Mesodermal cell (in vitro differentiated cells): ENCODE data around the gene ITPR1.

Experiments
- H3K27ac ChIP-seq: 2 replicates; pipeline ENCODE4 v1.7.0; 2013; ENCODE audit warnings: mild to moderate bottlenecking, low read depth, low read length, moderate library complexity; ENCODE audit not compliant: severe bottlenecking
- H3K36me3 ChIP-seq: 2 replicates; pipeline ENCODE4 v1.7.1; 2013; ENCODE audit warnings: mild to moderate bottlenecking, low read length, moderate library complexity; ENCODE audit not compliant: control insufficient read depth, insufficient read depth
- H3K4me1 ChIP-seq: one replicate; pipeline ENCODE4 v1.7.1; 2013; ENCODE audit warnings: mild to moderate bottlenecking, low read length; ENCODE audit not compliant: insufficient read depth, control insufficient read depth, poor library complexity, severe bottlenecking
- H3K4me3 ChIP-seq: 2 replicates; pipeline ENCODE4 v1.7.0; 2013; ENCODE audit warnings: low read length, control low read depth, mild to moderate bottlenecking; ENCODE audit not compliant: insufficient read depth, poor library complexity, severe bottlenecking; ENCODE audit errors: extremely low read depth
- H3K9me3 ChIP-seq: 2 replicates; pipeline ENCODE4 v1.7.1; 2013; ENCODE audit warnings: mild to moderate bottlenecking, low read length, moderate library complexity; ENCODE audit not compliant: control insufficient read depth
- WGBS, 2 experiments: methylation state at CpG; one replicate each; pipeline ENCODE4 v1.1.5; 2013; ENCODE audit warnings: missing lambda C conversion rate in 2 of 2; ENCODE audit not compliant: insufficient coverage in 2 of 2; 5-methylcytosine and 5-hydroxymethylcytosine counted together

Gene ITPR1

DNA sequence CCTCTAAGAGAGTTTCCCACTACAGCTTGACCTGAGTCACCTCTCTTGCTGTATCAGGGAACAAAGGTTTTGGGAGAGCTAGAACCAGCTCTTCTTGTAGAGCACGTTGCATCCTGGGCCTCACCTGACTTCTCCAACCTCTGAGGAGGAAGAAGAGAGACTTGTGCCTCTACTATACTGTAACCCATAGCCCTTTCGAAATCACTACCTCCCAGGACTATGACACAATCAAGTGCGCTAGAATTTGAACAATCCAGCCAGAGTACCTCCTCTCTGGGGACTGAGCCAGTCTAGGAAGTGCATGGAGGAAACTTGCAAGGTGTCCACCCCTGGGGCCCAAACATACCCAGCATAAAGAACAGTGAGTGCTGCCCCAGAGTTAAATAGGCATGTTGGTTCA is 293.3 kb downstream of the ITPR1 start:
- Histone ChIP-seq H3K4me3 (no peak overlapping the region), H3K4me1 (no peaks in the 10 kb centered on the region), H3K36me3 (peaks cover 5% of the 10 kb centered on the region), H3K9me3 (peaks cover 4% of the 10 kb centered on the region), H3K27ac (no peak overlapping the region)
- 100% methylated on average over 1 to 3 of the region's 3 CpGs for WGBS, 2 experiments

DNA sequence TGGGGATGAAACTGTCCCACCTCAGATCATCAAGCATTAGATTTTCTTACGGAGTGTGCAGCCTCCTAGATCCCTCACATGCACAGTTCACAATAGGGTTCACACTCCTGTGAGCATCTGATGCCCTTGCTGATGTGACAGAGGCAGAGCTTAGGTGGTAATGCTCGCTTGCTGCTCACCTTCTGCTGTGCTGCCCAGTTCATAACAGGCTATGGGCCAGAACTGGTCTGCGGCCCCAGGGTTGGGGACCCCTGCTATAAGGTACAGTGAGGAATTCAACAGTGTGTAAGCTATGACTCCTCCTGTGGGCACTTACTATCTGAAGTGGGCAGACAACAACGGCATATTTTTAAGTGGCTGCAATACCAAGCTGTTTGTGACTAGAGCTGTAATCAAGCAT is 298.2 kb downstream of the ITPR1 start:
- WGBS, 2 experiments: 94 to 96% methylated on average over 4 of the region's 4 CpGs
- H3K27ac ChIP-seq: no peak overlapping the region
- H3K4me1 ChIP-seq: no peaks in the 10 kb centered on the region
- peaks cover 5% of the 10 kb centered on the region for H3K36me3 ChIP-seq
- peaks cover 5% of the 10 kb centered on the region for H3K9me3 ChIP-seq
- no peak overlapping the region for H3K4me3 ChIP-seq

DNA sequence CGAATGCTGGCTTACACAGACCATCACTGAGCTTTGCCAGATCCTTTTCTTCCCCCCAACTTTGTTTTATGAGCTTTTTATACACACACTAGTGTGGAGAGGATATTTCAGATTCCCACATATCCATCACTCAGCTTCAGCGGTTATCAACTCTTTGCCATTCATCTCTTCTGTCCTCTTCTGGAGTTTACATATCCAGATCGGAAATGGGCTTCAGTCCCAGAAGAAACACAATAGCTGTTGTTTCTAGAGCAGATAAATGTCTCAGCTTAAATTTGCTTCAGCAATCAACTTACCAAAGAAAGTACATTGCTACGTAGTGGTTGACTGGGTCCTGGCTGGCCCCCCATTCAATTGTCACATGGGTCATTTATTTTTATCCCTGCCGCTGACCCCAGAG is 300.2 kb downstream of the ITPR1 start:
- H3K4me1 ChIP-seq: no peaks in the 10 kb centered on the region
- no peak overlapping the region for H3K4me3 ChIP-seq
- H3K27ac ChIP-seq: no peak overlapping the region
- 94 to 100% methylated on average over 3 of the region's 5 CpGs for WGBS, 2 experiments
- H3K9me3 ChIP-seq: peaks cover 14% of the 10 kb centered on the region
- H3K36me3 ChIP-seq: peaks cover 5% of the 10 kb centered on the region

DNA sequence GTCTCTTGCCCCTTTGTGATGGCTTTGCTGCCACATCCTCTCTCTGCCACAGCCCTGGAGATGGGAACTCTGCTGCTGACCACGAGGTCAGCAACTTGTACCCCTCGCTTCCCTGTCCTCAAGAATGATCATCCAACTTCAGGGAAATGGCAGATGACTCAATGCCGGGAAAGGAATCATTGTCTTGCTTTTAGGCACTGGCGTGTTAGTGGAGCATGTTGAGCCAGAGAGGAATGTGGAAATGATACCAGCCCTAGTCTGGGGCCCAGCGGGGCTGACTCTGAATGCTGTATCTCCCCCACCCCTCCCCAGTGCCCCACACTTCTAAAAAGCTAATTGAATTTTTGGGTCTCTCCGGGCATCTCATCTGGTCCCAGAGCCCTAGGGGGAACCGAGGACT is 301.2 kb downstream of the ITPR1 start:
- Histone ChIP-seq H3K36me3 (no peaks in the 10 kb centered on the region), H3K27ac (no peak overlapping the region), H3K4me1 (no peaks in the 10 kb centered on the region), H3K4me3 (no peak overlapping the region), H3K9me3 (peaks cover 14% of the 10 kb centered on the region)
- WGBS, 2 experiments: 93 to 96% methylated on average over 3 to 6 of the region's 7 CpGs

DNA sequence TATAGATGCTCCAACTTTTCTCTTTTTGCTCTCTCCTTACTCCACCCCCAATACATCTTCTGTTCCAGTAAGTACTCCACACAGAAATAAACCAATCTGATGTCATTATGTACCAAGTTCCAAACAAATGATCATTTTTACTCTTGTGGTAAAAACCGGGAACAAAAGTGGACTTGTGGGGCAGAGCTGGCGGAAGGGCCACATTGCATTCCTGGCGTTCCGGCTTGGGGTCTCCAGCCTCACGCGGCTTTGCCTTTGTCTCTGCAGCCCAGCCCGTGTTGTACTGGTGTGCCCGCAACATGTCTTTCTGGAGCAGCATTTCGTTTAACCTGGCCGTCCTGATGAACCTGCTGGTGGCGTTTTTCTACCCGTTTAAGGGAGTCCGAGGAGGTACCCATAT is 301.6 kb downstream of the ITPR1 start:
- H3K4me3 ChIP-seq: no peak overlapping the region
- no peaks in the 10 kb centered on the region for H3K36me3 ChIP-seq
- H3K4me1 ChIP-seq: no peaks in the 10 kb centered on the region
- H3K9me3 ChIP-seq: peaks cover 14% of the 10 kb centered on the region
- 95 to 96% methylated on average over 8 to 9 of the region's 13 CpGs for WGBS, 2 experiments
- no peak overlapping the region for H3K27ac ChIP-seq

DNA sequence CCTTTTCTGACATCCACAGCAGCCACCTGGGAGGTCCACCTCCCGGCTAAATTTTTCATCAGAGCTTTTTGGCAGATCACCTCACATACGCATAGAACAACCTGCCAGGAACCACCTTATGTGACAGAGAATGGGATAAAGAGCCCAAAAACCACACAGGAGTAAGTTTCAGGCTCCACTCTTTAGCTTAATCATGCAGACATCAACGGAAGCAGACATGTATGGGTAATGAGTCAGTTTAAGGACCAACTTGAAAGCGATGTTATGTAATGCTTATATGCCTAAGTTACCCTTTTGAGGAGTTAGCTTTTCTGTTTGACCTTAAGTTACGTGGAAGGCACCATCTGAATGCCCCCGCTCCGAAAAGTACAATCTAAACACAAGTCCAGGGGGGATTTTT is 302.8 kb downstream of the ITPR1 start:
- H3K36me3 ChIP-seq: no peaks in the 10 kb centered on the region
- H3K27ac ChIP-seq: no peak overlapping the region
- WGBS, 2 experiments: 98 to 100% methylated on average over 4 to 7 of the region's 7 CpGs
- H3K4me1 ChIP-seq: no peaks in the 10 kb centered on the region
- peaks cover 14% of the 10 kb centered on the region for H3K9me3 ChIP-seq
- no peak overlapping the region for H3K4me3 ChIP-seq

DNA sequence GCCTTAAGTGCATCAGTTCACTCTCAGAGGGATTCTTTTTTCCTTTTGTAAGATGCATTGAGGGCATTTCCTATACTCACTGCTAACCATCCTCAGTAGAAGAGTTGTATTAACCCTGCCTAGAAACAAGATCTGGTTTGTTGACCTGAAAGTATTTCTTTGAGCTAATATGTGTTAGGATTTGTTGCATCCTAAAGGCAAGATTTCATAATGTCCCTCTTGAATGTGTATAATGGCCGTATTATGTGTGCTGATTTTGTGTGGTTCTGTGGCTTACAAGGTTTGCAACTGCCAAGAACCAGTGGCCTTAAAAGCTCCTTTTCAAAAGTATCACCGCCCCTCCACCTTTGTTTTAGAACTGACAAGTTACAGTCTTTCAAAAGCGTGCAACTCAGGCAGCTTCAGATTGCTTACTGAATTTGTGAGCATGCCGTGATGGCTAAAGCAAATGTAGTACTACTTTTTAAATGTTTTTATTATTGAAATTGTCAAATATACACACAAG is 304.1 kb downstream of the ITPR1 start:
- Histone ChIP-seq H3K27ac (no peak overlapping the region), H3K9me3 (peaks cover 9% of the 10 kb centered on the region), H3K36me3 (no peaks in the 10 kb centered on the region), H3K4me3 (no peak overlapping the region), H3K4me1 (no peaks in the 10 kb centered on the region)
- 100% methylated on average over 1 to 2 of the region's 4 CpGs for WGBS, 2 experiments

DNA sequence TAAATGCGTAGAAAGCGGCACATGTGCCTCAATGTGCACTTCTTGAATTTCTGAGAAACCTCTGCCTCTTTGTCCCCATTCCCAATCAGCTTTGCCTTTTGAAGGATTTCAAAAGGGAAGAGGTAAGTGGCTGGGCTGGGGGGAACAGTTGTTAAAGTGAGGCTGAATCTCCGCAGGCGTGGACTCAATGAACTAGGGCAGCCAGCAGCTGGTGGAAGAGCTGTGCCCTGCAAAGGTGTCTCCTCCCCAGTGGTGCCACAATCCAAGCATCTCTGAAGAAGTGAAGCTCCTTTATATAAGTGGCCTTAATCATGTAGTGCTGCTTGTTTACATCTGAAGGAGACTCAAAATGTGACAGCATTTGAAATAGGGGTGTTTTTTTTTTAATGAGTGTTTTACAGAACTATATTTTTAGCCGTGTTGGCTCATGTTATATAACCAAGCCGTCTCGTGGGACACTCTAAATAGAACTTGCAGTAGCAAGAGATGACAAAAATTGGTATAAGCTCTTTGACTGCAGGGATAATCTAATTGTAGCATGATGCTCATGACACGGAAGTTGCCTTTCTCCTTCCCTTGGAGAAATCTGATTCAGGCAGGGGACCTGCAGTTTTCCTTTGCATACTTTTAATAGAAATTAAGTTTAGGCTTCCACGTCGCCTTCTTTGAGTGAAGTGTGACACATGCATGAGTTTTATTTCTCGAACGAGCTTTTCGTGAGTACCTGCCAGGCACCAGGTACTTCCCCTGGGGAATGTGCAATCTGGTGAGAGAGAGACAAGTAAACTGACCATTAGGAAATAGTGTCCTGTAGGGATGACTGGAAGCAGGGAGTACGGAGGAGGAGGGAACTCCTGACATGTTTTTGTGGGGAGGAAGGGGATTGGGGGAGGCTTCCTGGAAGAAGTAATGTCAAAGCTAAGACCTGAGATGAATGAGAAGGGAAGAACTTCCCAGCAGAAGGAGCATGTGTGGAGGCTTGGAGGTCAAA is 306.4 kb downstream of the ITPR1 start:
- Histone ChIP-seq H3K4me3 (no peak overlapping the region), H3K4me1 (no peaks in the 10 kb centered on the region), H3K27ac (no peak overlapping the region), H3K9me3 (peaks cover 9% of the 10 kb centered on the region), H3K36me3 (no peaks in the 10 kb centered on the region)
- WGBS, 2 experiments: 87 to 89% methylated on average over 11 of the region's 14 CpGs

DNA sequence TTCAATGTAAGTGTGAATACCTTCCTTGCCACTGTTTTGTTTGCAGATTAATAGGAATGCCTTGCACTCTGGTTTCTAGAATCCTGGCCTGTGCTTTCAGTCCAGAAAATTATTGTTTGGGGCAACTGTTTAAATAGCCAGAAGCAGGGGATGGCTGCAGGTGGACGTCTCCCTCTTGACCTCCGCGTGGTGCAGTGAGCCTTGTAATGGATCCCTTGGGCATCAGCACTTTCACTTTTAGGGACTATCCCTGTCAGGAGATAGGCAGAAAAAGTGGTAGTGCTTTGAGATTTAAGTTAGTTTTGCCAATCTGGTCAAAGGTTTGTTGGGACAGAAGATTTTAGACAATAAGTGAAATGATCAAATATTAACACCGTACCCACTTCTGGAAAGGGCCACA is 307.4 kb downstream of the ITPR1 start:
- Histone ChIP-seq H3K9me3 (peaks cover 9% of the 10 kb centered on the region), H3K4me3 (no peak overlapping the region), H3K4me1 (no peaks in the 10 kb centered on the region), H3K36me3 (no peaks in the 10 kb centered on the region), H3K27ac (no peak overlapping the region)
- 89 to 98% methylated on average over 4 of the region's 4 CpGs for WGBS, 2 experiments

DNA sequence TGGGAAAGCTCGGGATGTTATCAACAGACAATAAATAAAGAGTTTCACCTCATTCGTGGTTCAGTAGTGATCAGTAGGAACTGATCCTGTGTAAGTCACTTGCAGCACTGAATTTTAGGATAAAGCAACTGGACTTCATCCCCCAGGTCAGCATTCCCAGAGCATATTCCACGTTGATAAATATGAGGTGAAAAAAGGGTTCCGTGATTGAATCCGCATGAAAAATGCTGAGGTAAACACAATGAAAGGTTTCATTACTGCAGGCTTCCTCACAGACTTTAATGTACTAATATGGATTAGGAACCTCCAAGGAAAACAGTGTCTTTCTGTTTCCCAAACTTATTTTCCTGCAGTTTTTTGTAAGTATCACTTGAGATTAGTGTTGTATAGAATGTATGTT is 308.7 kb downstream of the ITPR1 start:
- peaks cover 5% of the 10 kb centered on the region for H3K9me3 ChIP-seq
- H3K4me3 ChIP-seq: no peak overlapping the region
- no peak overlapping the region for H3K27ac ChIP-seq
- H3K36me3 ChIP-seq: peaks cover 2% of the 10 kb centered on the region
- H3K4me1 ChIP-seq: no peaks in the 10 kb centered on the region
- 95 to 100% methylated on average over 2 to 4 of the region's 5 CpGs for WGBS, 2 experiments

DNA sequence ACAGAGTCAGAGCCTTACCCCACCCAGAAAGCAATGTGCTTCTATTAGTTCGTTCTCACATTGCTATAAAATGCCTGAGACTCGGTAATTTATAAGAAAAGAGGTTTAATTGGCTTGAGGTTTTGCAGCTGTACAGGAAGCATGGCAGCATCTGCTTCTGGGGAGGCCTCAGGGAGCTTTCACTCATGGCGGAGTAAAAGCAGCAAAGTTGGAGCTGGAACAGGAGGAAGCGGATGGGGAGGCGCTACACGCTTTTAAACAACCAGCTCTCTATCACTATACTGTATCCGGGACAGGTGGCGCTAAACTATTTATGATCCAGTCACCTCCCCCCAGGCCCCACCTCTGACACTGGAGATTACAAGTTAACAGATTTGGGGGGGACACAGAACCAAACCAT is 309.8 kb downstream of the ITPR1 start:
- H3K9me3 ChIP-seq: no peaks in the 10 kb centered on the region
- H3K4me3 ChIP-seq: no peak overlapping the region
- H3K36me3 ChIP-seq: peaks cover 2% of the 10 kb centered on the region
- WGBS, 2 experiments: 98% methylated on average over 6 of the region's 8 CpGs; no CpG with 5 or more reads in 1 of the 2 experiments
- H3K4me1 ChIP-seq: no peaks in the 10 kb centered on the region
- no peak overlapping the region for H3K27ac ChIP-seq
